ENCODE measurements around the gene CERS3. TPM values are rescaled to one million over a fixed set of nuclear protein-coding genes. Genes with fewer than 3 reads are reported as not detected.

The CERS3 gene
- total RNA-seq, 4 donors from 2014 or later = 0.21 TPM; not detected in 3

- peak in 1 of 2 donors; percentile 11 for TF ChIP-seq EP300 (IDR thresholded peaks at IDR 0.05)
- TF ChIP-seq, protein P1, sequence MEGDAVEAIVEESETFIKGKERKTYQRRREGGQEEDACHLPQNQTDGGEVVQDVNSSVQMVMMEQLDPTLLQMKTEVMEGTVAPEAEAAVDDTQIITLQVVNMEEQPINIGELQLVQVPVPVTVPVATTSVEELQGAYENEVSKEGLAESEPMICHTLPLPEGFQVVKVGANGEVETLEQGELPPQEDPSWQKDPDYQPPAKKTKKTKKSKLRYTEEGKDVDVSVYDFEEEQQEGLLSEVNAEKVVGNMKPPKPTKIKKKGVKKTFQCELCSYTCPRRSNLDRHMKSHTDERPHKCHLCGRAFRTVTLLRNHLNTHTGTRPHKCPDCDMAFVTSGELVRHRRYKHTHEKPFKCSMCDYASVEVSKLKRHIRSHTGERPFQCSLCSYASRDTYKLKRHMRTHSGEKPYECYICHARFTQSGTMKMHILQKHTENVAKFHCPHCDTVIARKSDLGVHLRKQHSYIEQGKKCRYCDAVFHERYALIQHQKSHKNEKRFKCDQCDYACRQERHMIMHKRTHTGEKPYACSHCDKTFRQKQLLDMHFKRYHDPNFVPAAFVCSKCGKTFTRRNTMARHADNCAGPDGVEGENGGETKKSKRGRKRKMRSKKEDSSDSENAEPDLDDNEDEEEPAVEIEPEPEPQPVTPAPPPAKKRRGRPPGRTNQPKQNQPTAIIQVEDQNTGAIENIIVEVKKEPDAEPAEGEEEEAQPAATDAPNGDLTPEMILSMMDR (IDR thresholded peaks at IDR 0.05) = no peak
- peak in 1 of 2 donors; percentile 58 for DNase-seq (ENCODE audit: low spot score in 2 of 2)
Measured at GRCh38 chr15:100559330-100559729, 30.6 kb upstream of the CERS3 start.

GRCh38 chr15:100558771-100559254 is 30.1 kb upstream of the CERS3 start:
- no peaks in the 10 kb centered on the region for H3K4me1 ChIP-seq
- H3K27ac ChIP-seq = no peak overlapping the region
- no peaks in the 10 kb centered on the region for H3K9me3 ChIP-seq
- peaks cover 0 to 9% (median 0%) of the 10 kb centered on the region in 3 donors for H3K36me3 ChIP-seq
- H3K27me3 ChIP-seq = no peaks in the 10 kb centered on the region
- DNase-seq (ENCODE audit: low spot score in 2 of 2) = no peak
- TF ChIP-seq POLR2A (IDR thresholded peaks at IDR 0.05) (no peak), EP300 (IDR thresholded peaks at IDR 0.05) (no peak)
- TF ChIP-seq, protein P1 (IDR thresholded peaks at IDR 0.05) = no peak
- no peak overlapping the region for H3K4me3 ChIP-seq
- 89 to 99% methylated on average over 8 to 14 of the region's 50 CpGs for WGBS, 2 donors

More at GRCh38 chr15:100559330-100559729, 30.6 kb upstream of the CERS3 start:
- Histone ChIP-seq H3K4me3 (no peak overlapping the region), H3K27ac (no peak overlapping the region), H3K27me3 (no peaks in the 10 kb centered on the region), H3K9me3 (no peaks in the 10 kb centered on the region), H3K36me3 (peaks cover 0 to 9% (median 0%) of the 10 kb centered on the region in 3 donors), H3K4me1 (no peaks in the 10 kb centered on the region)
- 81 to 91% methylated on average over 2 of the region's 2 CpGs for WGBS, 2 donors

GRCh38 chr15:100553468-100553867 is 24.7 kb upstream of the CERS3 start:
- DNase-seq (ENCODE audit: low spot score in 2 of 2) = no peak
- no peaks in the 10 kb centered on the region for H3K9me3 ChIP-seq
- no peaks in the 10 kb centered on the region for H3K4me1 ChIP-seq
- no peak overlapping the region for H3K27ac ChIP-seq
- no peaks in the 10 kb centered on the region for H3K36me3 ChIP-seq
- WGBS, 2 donors = 91 to 93% methylated on average over 16 of the region's 16 CpGs
- TF ChIP-seq EP300 (IDR thresholded peaks at IDR 0.05) = no peak
- no peak for TF ChIP-seq POLR2A (IDR thresholded peaks at IDR 0.05)
- TF ChIP-seq, protein P1 (IDR thresholded peaks at IDR 0.05) = no peak
- no peak overlapping the region for H3K4me3 ChIP-seq
- no peaks in the 10 kb centered on the region for H3K27me3 ChIP-seq

DNA sequence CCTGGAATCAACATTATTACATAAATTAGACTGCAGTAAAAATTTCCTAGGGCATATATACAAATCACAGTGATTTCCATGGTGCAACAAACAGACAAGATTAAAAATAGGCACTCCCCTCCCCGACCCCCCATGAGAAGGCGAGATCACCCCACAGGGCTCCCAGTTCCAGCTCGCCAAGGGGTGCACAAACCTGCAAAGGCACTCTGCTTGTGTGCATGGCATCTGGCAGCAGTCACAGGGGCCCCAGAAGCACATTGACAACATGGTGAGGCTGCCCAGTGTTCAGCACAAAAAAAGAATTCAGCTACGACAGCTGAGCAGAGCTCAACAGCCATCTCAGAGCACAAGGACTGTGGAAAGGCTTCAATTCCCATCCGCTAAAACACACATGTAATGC is 19.2 kb upstream of the CERS3 start:
- H3K4me1 ChIP-seq = no peaks in the 10 kb centered on the region
- peaks cover 0 to 24% of the 10 kb centered on the region in 2 donors for H3K27me3 ChIP-seq
- no peaks in the 10 kb centered on the region for H3K36me3 ChIP-seq
- no peak overlapping the region for H3K4me3 ChIP-seq
- no peak for DNase-seq (ENCODE audit: low spot score in 2 of 2)
- no peak overlapping the region for H3K27ac ChIP-seq
- TF ChIP-seq, protein P1 (IDR thresholded peaks at IDR 0.05) = no peak
- no peak for TF ChIP-seq POLR2A (IDR thresholded peaks at IDR 0.05)
- no peak for TF ChIP-seq EP300 (IDR thresholded peaks at IDR 0.05)
- no peaks in the 10 kb centered on the region for H3K9me3 ChIP-seq
- 78 to 81% methylated on average over 5 of the region's 5 CpGs for WGBS, 2 donors

GRCh38 chr15:100544946-100545345 is 16.2 kb upstream of the CERS3 start:
- Histone ChIP-seq H3K27ac (no peak overlapping the region), H3K4me3 (no peak overlapping the region), H3K4me1 (no peaks in the 10 kb centered on the region), H3K9me3 (no peaks in the 10 kb centered on the region), H3K36me3 (no peaks in the 10 kb centered on the region), H3K27me3 (peaks cover 0 to 33% of the 10 kb centered on the region in 2 donors)
- 71 to 83% methylated on average over 6 of the region's 6 CpGs for WGBS, 2 donors
- TF ChIP-seq POLR2A (IDR thresholded peaks at IDR 0.05) = no peak
- TF ChIP-seq, protein P1 (IDR thresholded peaks at IDR 0.05) = no peak
- no peak for TF ChIP-seq EP300 (IDR thresholded peaks at IDR 0.05)
- no peak for DNase-seq (ENCODE audit: low spot score in 2 of 2)
